ENCODE measurements around the gene MAPK11.

The MAPK11 gene

GRCh38 chr22:50293441-50294318 is 23.5 kb upstream of the MAPK11 start:
- no peak for DNase-seq

GRCh38 chr22:50292643-50293440 is 22.7 kb upstream of the MAPK11 start:
- DNase-seq = no peak

DNA sequence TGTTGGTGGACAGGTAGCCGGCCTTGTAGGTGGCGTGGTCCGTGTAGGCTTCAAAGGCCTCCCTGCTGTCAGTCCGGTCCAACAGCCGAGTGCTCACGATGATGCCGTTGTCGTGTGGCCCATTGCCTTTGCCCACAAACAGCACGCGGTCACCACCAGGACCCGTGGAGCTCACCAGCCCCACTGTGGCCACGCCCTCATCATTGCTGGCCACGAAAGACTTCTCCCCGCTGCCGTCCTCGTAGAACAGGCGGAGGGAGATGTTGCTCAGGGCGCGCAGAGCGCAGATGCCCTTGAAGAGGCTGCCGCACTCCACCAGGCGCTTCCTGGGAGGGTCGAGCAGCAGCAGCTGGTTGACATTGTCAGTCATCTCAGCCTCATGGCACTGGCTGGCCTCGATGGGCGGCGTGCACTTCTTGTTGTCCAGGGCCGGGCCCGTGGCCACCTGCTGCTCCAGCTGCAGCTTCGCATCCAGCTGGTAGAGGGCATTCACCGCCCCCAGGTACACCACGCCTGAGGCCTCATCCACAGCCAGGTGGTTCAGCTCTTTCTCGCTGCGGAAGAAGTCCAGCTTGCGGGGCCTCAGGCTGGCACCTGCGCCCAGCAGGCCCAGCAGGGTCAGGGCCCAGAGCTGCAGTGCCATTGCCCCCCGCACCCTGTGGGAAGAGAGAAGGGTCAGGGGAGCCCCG is 19.9 kb upstream of the MAPK11 start:
- DNase-seq = no peak

- no peak for DNase-seq
Measured at GRCh38 chr22:50289151-50289941, 19.2 kb upstream of the MAPK11 start.

DNA sequence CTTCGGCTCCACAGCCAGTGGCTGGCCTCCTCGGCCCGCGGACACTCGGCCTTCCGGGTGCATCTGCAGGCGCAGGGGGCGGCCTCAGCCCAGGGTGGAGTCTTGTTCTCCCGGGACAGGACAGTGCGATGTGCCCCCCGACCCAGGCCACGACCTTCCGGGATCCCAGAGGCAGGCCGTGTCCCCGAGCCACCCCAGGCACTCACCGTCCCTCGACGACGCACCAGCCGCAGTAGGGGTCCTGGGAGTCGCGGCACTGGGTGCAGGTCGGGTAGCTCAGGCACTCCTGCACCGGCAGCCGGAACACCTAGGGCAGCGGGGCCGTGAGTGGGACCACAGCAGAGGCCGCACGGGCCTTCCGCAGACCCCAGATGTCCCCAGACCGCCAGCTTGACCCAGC is 17.6 kb upstream of the MAPK11 start:
- DNase-seq = no peak

GRCh38 chr22:50286701-50287318 is 16.6 kb upstream of the MAPK11 start:
- DNase-seq = no peak

DNA sequence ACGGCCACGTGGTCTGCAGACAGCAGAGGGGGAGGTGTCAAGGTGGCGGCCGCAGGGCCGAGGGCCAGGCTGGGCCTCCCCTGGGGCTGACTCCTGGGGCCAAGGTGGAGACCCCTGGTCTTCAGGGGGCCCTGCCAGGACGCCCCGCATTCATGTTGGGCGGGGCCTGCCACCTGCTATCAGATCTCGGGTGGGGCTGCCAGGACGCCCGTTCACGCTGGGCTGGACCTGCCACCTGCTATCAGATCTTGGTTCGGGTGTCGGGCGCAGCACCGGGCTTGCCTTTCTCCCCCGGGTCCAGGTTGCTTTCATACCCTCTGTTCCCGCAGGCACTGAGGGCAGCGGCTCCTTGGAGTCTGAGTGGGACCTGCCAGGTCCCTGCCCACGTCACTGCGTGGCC is 16.1 kb upstream of the MAPK11 start:
- no peak for DNase-seq

- DNase-seq = no peak
Measured at GRCh38 chr22:50285568-50286229, 15.5 kb upstream of the MAPK11 start.

- no peak for DNase-seq
Measured at GRCh38 chr22:50284479-50284878, 14.3 kb upstream of the MAPK11 start.

DNA sequence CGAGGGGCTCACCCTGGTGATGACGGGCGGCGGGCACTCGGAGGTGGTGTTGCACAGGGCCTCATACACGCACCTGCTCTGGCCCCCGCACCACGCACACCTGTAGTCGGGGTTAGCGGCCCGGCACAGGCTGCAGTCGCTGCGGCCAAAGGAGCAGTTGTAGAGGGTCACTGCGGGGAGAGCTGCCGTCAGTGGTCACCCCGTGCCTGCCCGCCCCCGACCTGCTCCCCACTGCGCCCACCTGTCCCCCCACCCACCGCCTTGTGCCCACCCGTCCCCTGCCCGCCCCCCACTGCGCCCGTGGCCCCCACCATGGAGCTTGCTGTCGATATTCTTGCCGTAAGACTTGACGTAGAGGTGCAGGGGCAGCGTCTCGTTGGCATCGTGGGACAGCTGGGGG is 13.6 kb upstream of the MAPK11 start:
- no peak for DNase-seq

GRCh38 chr22:50282361-50283155 is 12.4 kb upstream of the MAPK11 start:
- DNase-seq = no peak

DNA sequence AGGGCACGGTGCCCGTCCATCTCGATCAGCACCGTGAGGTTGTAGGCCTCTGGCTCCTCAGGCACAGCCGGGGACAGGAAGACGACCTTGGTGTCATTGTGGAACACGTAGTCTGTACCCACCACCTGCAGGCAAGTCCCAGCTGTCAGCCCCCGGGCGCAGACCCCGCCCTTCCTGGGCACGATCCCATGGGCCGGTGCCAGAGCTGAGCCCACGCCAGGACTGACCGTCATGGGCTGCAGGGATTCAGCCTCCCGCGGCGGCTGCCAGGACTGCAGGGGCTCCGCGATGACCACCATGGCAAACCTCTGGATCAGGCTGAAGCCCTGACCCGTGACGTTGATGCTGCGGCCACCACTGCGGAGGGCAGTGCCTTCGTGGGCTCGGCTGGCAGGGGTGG is 11.8 kb upstream of the MAPK11 start:
- no peak for DNase-seq

GRCh38 chr22:50281384-50281760 is 11.2 kb upstream of the MAPK11 start:
- no peak for DNase-seq

GRCh38 chr22:50280708-50281383 is 10.7 kb upstream of the MAPK11 start:
- no peak for DNase-seq

- no peak for DNase-seq
Measured at GRCh38 chr22:50280022-50280707, 10.0 kb upstream of the MAPK11 start.

GRCh38 chr22:50278956-50279619 is 8.9 kb upstream of the MAPK11 start:
- DNase-seq = no peak

DNA sequence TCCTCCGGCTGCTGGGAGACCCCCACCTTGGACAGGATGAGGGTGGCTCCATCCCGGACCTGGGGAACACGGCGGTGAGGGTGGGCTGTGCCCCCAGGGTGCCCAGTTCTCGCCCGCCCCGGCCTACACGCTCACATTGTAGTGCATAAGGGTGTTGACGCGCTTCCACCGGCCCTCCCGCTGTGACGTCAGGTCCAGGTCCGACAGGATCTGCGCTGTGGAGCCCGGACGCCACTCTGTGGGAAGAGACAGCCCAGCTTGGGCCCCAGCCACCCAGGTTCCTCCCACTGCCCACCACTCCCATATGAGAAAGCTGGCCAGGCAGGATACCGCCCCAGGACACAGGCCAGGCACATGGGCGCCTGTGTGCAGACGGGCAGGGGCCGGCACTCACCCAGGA is 8.3 kb upstream of the MAPK11 start:
- no peak for DNase-seq

DNA sequence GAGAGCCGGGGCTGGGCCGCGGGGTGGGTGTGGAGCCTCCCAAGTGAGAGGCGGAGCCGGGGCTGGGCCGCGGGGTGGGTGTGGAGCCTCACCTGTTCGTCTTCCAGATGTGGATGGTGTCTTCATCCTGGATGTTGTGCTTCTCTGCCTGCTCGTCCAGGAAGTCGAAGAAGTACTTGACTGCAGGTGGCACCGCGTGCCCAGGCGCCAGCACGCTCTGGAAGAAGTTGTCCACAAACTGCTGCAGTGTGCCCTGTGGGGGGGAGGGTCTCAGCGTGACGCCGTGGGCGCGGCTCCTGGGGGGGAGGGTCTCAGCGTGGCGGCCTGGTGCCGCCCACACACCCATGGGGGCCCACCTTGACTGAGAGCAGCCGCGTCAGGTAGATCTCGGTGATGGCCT is 7.6 kb upstream of the MAPK11 start:
- no peak for DNase-seq

GRCh38 chr22:50276143-50276542 is 6.0 kb upstream of the MAPK11 start:
- peak; percentile 19 for DNase-seq

Measured in NCI-H1694 (cell line).